Measurements from ENCODE around the gene RAB9B.
A peak's percentile ranks its signal among the peaks of the same experiment; 100 is the strongest.

RAB9B gene

GRCh38 chrX:103861200-103861599 lies 29.1 kb upstream of the RAB9B start:
- DNase-seq (ENCODE audit: low read depth) = no peak
- no peak overlapping the region for H3K4me3 ChIP-seq (ENCODE audit: low read depth, low read length)
- TF ChIP-seq CTCF (IDR thresholded peaks at IDR 0.05; ENCODE audit: insufficient read depth, low read depth, low read length, missing control alignments) = no peak

- H3K4me3 ChIP-seq (ENCODE audit: low read depth, low read length) = no peak overlapping the region
- no peak for DNase-seq (ENCODE audit: low read depth)
- no peak for TF ChIP-seq CTCF (IDR thresholded peaks at IDR 0.05; ENCODE audit: insufficient read depth, low read depth, low read length, missing control alignments)
These were observed 17.5 kb upstream of the RAB9B start for GRCh38 chrX:103849558-103849957.

- no peak for DNase-seq (ENCODE audit: low read depth)
- no peak overlapping the region for H3K4me3 ChIP-seq (ENCODE audit: low read depth, low read length)
- TF ChIP-seq CTCF (IDR thresholded peaks at IDR 0.05; ENCODE audit: insufficient read depth, low read depth, low read length, missing control alignments) = no peak
These were observed 15.3 kb upstream of the RAB9B start for GRCh38 chrX:103847174-103847870.

GRCh38 chrX:103846386-103846785 lies 14.3 kb upstream of the RAB9B start:
- H3K4me3 ChIP-seq (ENCODE audit: low read depth, low read length) = no peak overlapping the region
- DNase-seq (ENCODE audit: low read depth) = no peak
- no peak for TF ChIP-seq CTCF (IDR thresholded peaks at IDR 0.05; ENCODE audit: insufficient read depth, low read depth, low read length, missing control alignments)

- peak; percentile 41 for TF ChIP-seq CTCF (IDR thresholded peaks at IDR 0.05; ENCODE audit: insufficient read depth, low read depth, low read length, missing control alignments)
- H3K4me3 ChIP-seq (ENCODE audit: low read depth, low read length) = no peak overlapping the region
- DNase-seq (ENCODE audit: low read depth) = peak; percentile 59
These were observed 13.2 kb upstream of the RAB9B start for GRCh38 chrX:103845165-103845653.

- DNase-seq (ENCODE audit: low read depth) = no peak
- TF ChIP-seq CTCF (IDR thresholded peaks at IDR 0.05; ENCODE audit: insufficient read depth, low read depth, low read length, missing control alignments) = no peak
- H3K4me3 ChIP-seq (ENCODE audit: low read depth, low read length) = no peak overlapping the region
These were observed 7.3 kb upstream of the RAB9B start for GRCh38 chrX:103839404-103839803.

GRCh38 chrX:103831342-103831802 lies 685 bp downstream of the RAB9B start:
- no peak for TF ChIP-seq CTCF (IDR thresholded peaks at IDR 0.05; ENCODE audit: insufficient read depth, low read depth, low read length, missing control alignments)
- peak overlapping the region; percentile 68 for H3K4me3 ChIP-seq (ENCODE audit: low read depth, low read length)
- DNase-seq (ENCODE audit: low read depth) = peak; percentile 65

Measured in GM12865 (cell line).